Endodermal cell (in vitro differentiated cells): Measurements from ENCODE around the gene KIAA1671. TPM values are rescaled to one million over a fixed set of nuclear protein-coding genes. Genes with fewer than 3 reads are reported as not detected.

ENCODE experiments used
- DNase-seq: peaks from one replicate; pipeline ENCODE4 v3.0.0-alpha.2; 2017
- H3K27ac ChIP-seq: 2 replicates; pipeline ENCODE4 v1.5.1; 2013; ENCODE audit warnings: mild to moderate bottlenecking, low read depth, low read length, moderate library complexity
- H3K27me3 ChIP-seq: 2 replicates; pipeline ENCODE4 v1.6.1; 2013; ENCODE audit warnings: mild to moderate bottlenecking, low read length, moderate library complexity; ENCODE audit not compliant: insufficient read depth, control insufficient read depth, poor library complexity, severe bottlenecking
- H3K36me3 ChIP-seq: 2 replicates; pipeline ENCODE4 v1.7.0; 2013; ENCODE audit warnings: mild to moderate bottlenecking, low read length, moderate library complexity; ENCODE audit not compliant: control insufficient read depth, insufficient read depth
- H3K4me1 ChIP-seq: one replicate; pipeline ENCODE4 v1.7.0; 2013; ENCODE audit warnings: low read length; ENCODE audit not compliant: control insufficient read depth, insufficient read depth
- H3K4me3 ChIP-seq: 2 replicates; pipeline ENCODE4 v1.5.1; 2013; ENCODE audit warnings: mild to moderate bottlenecking, low read length, moderate library complexity
- H3K9ac ChIP-seq: 2 replicates; pipeline ENCODE4 v1.6.1; 2013; ENCODE audit warnings: mild to moderate bottlenecking, low read length, moderate library complexity; ENCODE audit not compliant: poor library complexity, severe bottlenecking; ENCODE audit errors: extremely low read depth
- H3K9me3 ChIP-seq: 2 replicates; pipeline ENCODE4 v1.6.1; 2013; ENCODE audit warnings: mild to moderate bottlenecking, low read length, moderate library complexity; ENCODE audit not compliant: control insufficient read depth
- H3K27ac Mint-ChIP-seq: 2 replicates; pipeline ENCODE4 v1.8.0; 2020; ENCODE audit warnings: mixed read lengths
- H3K27me3 Mint-ChIP-seq: 2 replicates; pipeline ENCODE4 v1.8.0; 2021; ENCODE audit warnings: mild to moderate bottlenecking, mixed read lengths; ENCODE audit not compliant: insufficient read depth
- H3K36me3 Mint-ChIP-seq: 2 replicates; pipeline ENCODE4 v1.8.0; 2020; ENCODE audit warnings: low read depth, mixed read lengths
- H3K4me1 Mint-ChIP-seq: 2 replicates; pipeline ENCODE4 v1.8.0; 2020; ENCODE audit warnings: mixed read lengths
- H3K4me3 Mint-ChIP-seq: 2 replicates; pipeline ENCODE4 v1.8.0; 2020; ENCODE audit warnings: mild to moderate bottlenecking, moderate library complexity, mixed read lengths
- H3K9me3 Mint-ChIP-seq: 2 replicates; pipeline ENCODE4 v1.8.0; 2020; ENCODE audit warnings: mild to moderate bottlenecking, mixed read lengths
- WGBS, 2 experiments: methylation state at CpG; one replicate each; pipeline versions ENCODE4 v1.1.5 to v1.1.7; 2013; ENCODE audit warnings: missing lambda C conversion rate in 2 of 2, mixed read lengths in 1 of 2; ENCODE audit not compliant: insufficient coverage in 1 of 2, insufficient read length in 1 of 2; 5-methylcytosine and 5-hydroxymethylcytosine counted together
- total RNA-seq, 2 donors: library from RNA; stranded (reverse); fragmentation: NEBNext Ultra II Directional in 1 of 2; extraction: Animal tissue kit (Norgen Biotek cat#: 25700) in 1 of 2; gene quantifications; 2 replicates in 1 of 2; 3 replicates in 1 of 2; pipeline ENCODE4 v1.2.1, GENCODE V29; 2021
- TF ChIP-seq, protein P1 (sequence below): fragments of 200-600 bp; sonication (generic); conservative IDR thresholded peaks from 2 replicates; pipeline ENCODE4 v1.5.0; 2021; ENCODE audit warnings: antibody characterized with exemption, mild to moderate bottlenecking

KIAA1671 gene
- total RNA-seq, 2 donors from 2014 or later = 38.8 to 43.7 TPM

DNA sequence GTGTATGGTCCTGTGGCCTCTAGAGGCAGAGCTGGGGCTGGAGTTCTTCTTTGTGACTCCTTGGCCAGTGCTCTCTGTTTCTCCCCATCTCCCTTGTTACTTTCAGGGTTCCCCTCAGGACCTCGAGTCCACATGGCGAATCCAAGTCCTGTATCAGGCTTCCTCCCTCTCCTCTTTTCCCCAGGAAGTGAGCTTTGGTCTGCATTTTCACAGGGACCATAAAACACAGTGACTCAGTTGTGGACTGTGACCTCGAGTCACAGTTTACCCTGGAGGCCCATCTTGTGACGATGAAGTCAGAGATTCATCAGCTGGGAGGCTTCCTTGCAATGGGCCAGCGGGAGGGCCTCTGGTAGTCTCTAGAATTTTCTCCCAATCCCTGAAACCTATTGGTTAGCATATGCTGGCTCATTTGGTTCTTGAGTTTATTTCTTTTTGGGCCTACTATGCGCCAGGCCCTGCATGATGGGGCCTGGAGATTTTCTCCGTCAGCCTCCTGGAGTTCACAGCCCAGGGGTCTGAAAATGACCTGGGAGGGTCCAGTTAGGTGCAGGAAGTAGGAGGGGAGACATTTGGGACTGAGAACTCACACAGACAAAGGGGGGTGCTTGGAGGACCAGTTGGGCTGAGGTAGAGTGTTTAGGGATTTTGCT is 100.8 kb downstream of the KIAA1671 start:
- Mint-ChIP-seq H3K4me1 (no peaks in the 10 kb centered on the region), H3K27ac (no peak overlapping the region), H3K36me3 (peaks cover 36% of the 10 kb centered on the region), H3K4me3 (no peak overlapping the region), H3K9me3 (peaks cover 11% of the 10 kb centered on the region), H3K27me3 (no peaks in the 10 kb centered on the region)
- Histone ChIP-seq H3K9me3 (peaks cover 22% of the 10 kb centered on the region), H3K4me3 (no peak overlapping the region), H3K36me3 (peaks cover 36% of the 10 kb centered on the region), H3K4me1 (no peaks in the 10 kb centered on the region), H3K27me3 (no peaks in the 10 kb centered on the region), H3K9ac (no peak overlapping the region), H3K27ac (no peak overlapping the region)
- WGBS, 2 experiments = 95 to 97% methylated on average over 4 to 7 of the region's 7 CpGs
- TF ChIP-seq, protein P1, sequence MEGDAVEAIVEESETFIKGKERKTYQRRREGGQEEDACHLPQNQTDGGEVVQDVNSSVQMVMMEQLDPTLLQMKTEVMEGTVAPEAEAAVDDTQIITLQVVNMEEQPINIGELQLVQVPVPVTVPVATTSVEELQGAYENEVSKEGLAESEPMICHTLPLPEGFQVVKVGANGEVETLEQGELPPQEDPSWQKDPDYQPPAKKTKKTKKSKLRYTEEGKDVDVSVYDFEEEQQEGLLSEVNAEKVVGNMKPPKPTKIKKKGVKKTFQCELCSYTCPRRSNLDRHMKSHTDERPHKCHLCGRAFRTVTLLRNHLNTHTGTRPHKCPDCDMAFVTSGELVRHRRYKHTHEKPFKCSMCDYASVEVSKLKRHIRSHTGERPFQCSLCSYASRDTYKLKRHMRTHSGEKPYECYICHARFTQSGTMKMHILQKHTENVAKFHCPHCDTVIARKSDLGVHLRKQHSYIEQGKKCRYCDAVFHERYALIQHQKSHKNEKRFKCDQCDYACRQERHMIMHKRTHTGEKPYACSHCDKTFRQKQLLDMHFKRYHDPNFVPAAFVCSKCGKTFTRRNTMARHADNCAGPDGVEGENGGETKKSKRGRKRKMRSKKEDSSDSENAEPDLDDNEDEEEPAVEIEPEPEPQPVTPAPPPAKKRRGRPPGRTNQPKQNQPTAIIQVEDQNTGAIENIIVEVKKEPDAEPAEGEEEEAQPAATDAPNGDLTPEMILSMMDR = no peak
- no peak for DNase-seq

DNA sequence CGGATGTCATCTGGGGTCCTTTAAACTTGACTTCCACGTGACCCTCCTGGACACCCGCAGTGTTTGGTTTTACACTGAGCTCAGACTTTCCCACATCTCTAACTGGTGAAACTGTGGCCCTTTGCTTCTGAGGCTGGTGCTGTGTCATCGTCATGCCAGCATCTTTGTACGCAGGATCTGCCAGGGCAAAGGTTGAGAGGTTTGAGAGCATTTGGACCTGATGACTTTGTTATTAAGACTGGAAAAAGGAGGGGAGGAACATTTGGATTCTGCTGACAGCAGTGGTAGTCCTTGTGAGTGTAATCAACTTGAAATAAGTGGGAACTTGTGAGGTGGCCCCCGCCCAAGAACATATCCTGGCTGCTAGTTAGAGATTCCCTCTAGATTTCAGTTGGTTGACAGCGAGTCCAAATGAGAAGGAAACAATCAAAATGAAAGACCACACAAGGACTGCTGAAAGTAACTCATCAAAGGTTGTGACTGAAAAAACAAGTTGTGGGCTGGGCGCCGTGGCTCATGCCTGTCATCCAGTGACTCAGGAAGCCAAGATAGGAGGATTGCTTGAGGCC is 102.5 kb downstream of the KIAA1671 start:
- no peaks in the 10 kb centered on the region for H3K4me1 Mint-ChIP-seq
- no peaks in the 10 kb centered on the region for H3K27me3 ChIP-seq
- no peak overlapping the region for H3K27ac Mint-ChIP-seq
- H3K9me3 Mint-ChIP-seq = peaks cover 11% of the 10 kb centered on the region
- no peak overlapping the region for H3K27ac ChIP-seq
- H3K4me3 Mint-ChIP-seq = no peak overlapping the region
- DNase-seq = no peak
- H3K27me3 Mint-ChIP-seq = no peaks in the 10 kb centered on the region
- WGBS, 2 experiments = 90 to 97% methylated on average over 9 of the region's 9 CpGs
- H3K4me1 ChIP-seq = no peaks in the 10 kb centered on the region
- H3K9me3 ChIP-seq = peaks cover 13% of the 10 kb centered on the region
- H3K4me3 ChIP-seq = no peak overlapping the region
- peaks cover 25% of the 10 kb centered on the region for H3K36me3 Mint-ChIP-seq
- H3K36me3 ChIP-seq = peaks cover 23% of the 10 kb centered on the region
- TF ChIP-seq, protein P1 = no peak
- H3K9ac ChIP-seq = no peak overlapping the region

DNA sequence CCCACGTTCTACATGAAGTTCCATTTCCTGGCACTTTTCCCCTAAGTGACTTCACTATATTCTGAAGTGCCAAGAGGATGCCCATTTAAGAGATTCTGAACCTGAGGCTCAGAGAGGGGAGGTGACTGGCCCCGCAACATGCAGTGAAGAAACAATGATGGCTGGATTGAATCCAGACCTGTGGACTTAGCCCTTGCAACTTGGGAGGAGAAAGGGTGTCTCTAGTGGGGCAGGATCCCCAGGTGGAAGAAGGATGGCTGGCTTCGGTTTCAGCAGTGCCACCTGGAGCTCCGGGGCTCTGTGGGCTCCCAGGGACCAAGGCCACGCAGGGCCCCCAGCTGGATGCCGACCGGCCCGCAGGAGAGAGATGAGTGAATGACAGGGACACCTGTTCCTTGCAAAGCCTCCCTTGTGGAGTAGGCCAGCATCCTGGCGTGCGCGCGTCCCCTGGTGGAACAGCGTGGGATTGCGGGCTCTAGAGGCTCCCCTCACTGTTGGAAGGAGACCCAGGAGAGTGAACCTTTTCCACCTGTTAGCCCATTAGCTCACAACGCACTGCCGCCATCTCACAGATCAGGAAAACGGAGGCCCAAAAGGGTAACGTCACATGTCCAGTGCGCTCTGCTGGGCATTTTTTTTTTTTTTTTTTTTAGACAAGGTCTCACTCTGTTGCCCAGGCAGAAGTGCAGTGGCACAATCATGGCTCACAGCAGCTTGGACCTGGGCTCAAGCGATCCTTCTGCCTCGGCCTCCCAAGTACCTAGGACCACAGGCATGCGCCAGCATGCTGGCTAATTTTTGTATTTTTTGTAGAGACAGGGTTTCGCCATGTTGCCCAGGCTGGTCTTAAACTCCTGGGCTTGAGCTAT is 104.7 kb downstream of the KIAA1671 start:
- Mint-ChIP-seq H3K36me3 (peaks cover 8% of the 10 kb centered on the region), H3K4me3 (no peak overlapping the region), H3K9me3 (no peaks in the 10 kb centered on the region), H3K27me3 (no peaks in the 10 kb centered on the region), H3K27ac (no peak overlapping the region), H3K4me1 (no peaks in the 10 kb centered on the region)
- peaks cover 3% of the 10 kb centered on the region for H3K36me3 ChIP-seq
- 44 to 57% methylated on average over 12 to 23 of the region's 23 CpGs for WGBS, 2 experiments
- no peak overlapping the region for H3K4me3 ChIP-seq
- no peaks in the 10 kb centered on the region for H3K27me3 ChIP-seq
- no peak overlapping the region for H3K27ac ChIP-seq
- H3K9ac ChIP-seq = no peak overlapping the region
- no peaks in the 10 kb centered on the region for H3K9me3 ChIP-seq
- DNase-seq = peak; percentile 97
- no peaks in the 10 kb centered on the region for H3K4me1 ChIP-seq
- TF ChIP-seq, protein P1 = peak; percentile 85
